Activated T-cell treated with anti-CD3 and anti-CD28 coated beads, Interleukin-2, amount 50 U/mL, for 4 hours (primary cell): ENCODE measurements around the gene KRT6B. TPM values are rescaled to one million over a fixed set of nuclear protein-coding genes. Genes with fewer than 3 reads are reported as not detected.

Experiments
- ATAC-seq, 2 donors: fragments of 200-7000 bp; cut with Tn5 transposase; one replicate each; pipeline ENCODE4 v1.10.0; 2021
- DNase-seq: peaks from one replicate; pipeline ENCODE4 v3.0.0-alpha.2; 2020
- H3K27me3 Mint-ChIP-seq: one replicate; pipeline ENCODE4 v1.8.0; 2021; ENCODE audit warnings: low read depth, mixed read lengths
- H3K36me3 Mint-ChIP-seq: one replicate; pipeline ENCODE4 v1.8.0; 2022; ENCODE audit warnings: mixed read lengths; ENCODE audit not compliant: insufficient read depth
- H3K4me1 Mint-ChIP-seq: one replicate; pipeline ENCODE4 v1.8.0; 2021; ENCODE audit warnings: low read depth, mixed read lengths
- H3K4me3 Mint-ChIP-seq: one replicate; pipeline ENCODE4 v1.8.0; 2021; ENCODE audit warnings: mild to moderate bottlenecking, moderate library complexity, mixed read lengths
- H3K9me3 Mint-ChIP-seq: one replicate; pipeline ENCODE4 v1.8.0; 2021; ENCODE audit warnings: mixed read lengths
- total RNA-seq, 3 donors: library from RNA; stranded (reverse); gene quantifications; one replicate each; pipeline ENCODE4 v1.2.1, GENCODE V29; 2021

KRT6B gene
- total RNA-seq, 3 donors from 2014 or later, result not detected

DNA sequence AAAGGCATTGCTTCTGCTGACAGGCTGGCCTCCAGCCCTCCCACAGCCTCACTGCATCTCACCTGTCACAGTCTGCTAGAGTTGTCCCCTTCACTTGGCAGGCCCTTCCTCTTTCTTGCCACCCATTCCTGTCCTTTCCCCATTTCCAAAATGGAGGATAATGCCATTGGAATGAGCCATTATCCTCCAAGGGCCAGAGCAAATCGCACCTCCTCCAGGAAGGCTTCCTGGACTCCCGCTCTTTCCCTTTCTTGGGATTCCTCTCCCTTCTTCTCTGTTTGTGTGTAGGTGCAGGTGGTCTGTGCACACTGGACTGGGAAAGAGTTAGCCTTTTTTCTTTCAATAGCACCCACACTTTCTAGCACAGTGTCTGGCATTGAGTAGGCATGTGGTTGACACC is 49.6 kb downstream of the KRT6B start:
- Mint-ChIP-seq H3K27me3 (peaks cover 13% of the 10 kb centered on the region), H3K36me3 (no peaks in the 10 kb centered on the region), H3K4me3 (no peak overlapping the region), H3K4me1 (no peaks in the 10 kb centered on the region), H3K9me3 (no peaks in the 10 kb centered on the region)
- ATAC-seq (no peak), DNase-seq (no peak)

DNA sequence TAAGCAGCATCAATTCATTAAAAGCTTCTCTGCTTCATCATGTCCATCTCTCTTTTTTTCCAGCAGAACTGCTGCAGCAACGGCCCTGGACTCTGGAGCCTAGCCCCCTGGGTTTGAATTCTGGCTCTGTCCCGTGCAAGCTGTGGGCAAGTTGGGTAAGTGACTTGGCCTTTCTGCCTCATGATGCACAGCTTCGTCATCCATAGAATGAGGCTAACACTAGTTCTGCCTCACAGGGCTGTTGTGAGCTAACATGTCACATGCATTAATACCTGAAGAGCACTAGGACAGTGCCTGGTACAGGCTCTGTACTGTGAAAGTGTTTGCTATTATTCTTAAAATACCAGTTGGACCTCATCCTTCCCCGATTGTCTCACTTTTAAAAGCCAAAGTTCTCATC is 50.0 kb downstream of the KRT6B start:
- no peaks in the 10 kb centered on the region for H3K4me1 Mint-ChIP-seq
- no peaks in the 10 kb centered on the region for H3K9me3 Mint-ChIP-seq
- no peak overlapping the region for H3K4me3 Mint-ChIP-seq
- peaks cover 13% of the 10 kb centered on the region for H3K27me3 Mint-ChIP-seq
- DNase-seq (no peak), ATAC-seq (no peak)
- H3K36me3 Mint-ChIP-seq, result no peaks in the 10 kb centered on the region

GRCh38 chr12:52401526-52401925 is 50.4 kb downstream of the KRT6B start:
- Mint-ChIP-seq H3K36me3 (no peaks in the 10 kb centered on the region), H3K4me3 (no peak overlapping the region), H3K4me1 (no peaks in the 10 kb centered on the region), H3K9me3 (no peaks in the 10 kb centered on the region), H3K27me3 (peaks cover 13% of the 10 kb centered on the region)
- no peak for DNase-seq
- no peak for ATAC-seq

- Mint-ChIP-seq H3K4me3 (no peak overlapping the region), H3K27me3 (peaks cover 13% of the 10 kb centered on the region), H3K36me3 (no peaks in the 10 kb centered on the region), H3K9me3 (no peaks in the 10 kb centered on the region), H3K4me1 (no peaks in the 10 kb centered on the region)
- DNase-seq, result no peak
- ATAC-seq, result no peak
Measured at GRCh38 chr12:52400906-52401305, 51.0 kb downstream of the KRT6B start.

- no peaks in the 10 kb centered on the region for H3K9me3 Mint-ChIP-seq
- no peak for ATAC-seq
- peaks cover 13% of the 10 kb centered on the region for H3K27me3 Mint-ChIP-seq
- H3K4me1 Mint-ChIP-seq, result no peaks in the 10 kb centered on the region
- H3K4me3 Mint-ChIP-seq, result no peak overlapping the region
- H3K36me3 Mint-ChIP-seq, result no peaks in the 10 kb centered on the region
- DNase-seq, result no peak
Measured at GRCh38 chr12:52399756-52400155, 52.2 kb downstream of the KRT6B start.

- no peaks in the 10 kb centered on the region for H3K36me3 Mint-ChIP-seq
- no peaks in the 10 kb centered on the region for H3K4me1 Mint-ChIP-seq
- ATAC-seq (no peak), DNase-seq (no peak)
- H3K9me3 Mint-ChIP-seq, result no peaks in the 10 kb centered on the region
- H3K27me3 Mint-ChIP-seq, result peaks cover 14% of the 10 kb centered on the region
- no peak overlapping the region for H3K4me3 Mint-ChIP-seq
Measured at GRCh38 chr12:52398176-52398575, 53.8 kb downstream of the KRT6B start.

DNA sequence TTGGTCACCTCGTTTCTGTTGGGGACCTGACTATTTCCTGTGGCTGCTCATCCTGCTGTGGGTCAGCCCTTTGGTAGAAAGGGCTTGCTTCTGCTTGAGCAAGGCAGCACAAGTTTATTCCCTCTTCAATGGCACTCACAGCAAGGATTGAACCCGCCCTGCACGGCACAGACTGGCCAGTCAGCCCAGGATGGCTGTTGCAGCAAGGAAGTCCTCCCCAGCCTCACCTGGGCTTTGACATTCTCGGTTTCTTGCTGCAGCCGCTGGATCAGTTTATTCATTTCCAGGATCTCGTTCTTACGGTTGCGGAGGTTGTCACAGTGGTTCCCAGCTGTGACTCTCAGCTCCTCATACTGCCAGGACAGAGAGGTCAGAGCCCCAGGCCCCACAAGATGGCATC is 55.3 kb downstream of the KRT6B start:
- DNase-seq, result no peak
- H3K9me3 Mint-ChIP-seq, result no peaks in the 10 kb centered on the region

More for the DNA sequence above, 55.3 kb downstream of the KRT6B start:
- Mint-ChIP-seq H3K4me3 (no peak overlapping the region), H3K4me1 (no peaks in the 10 kb centered on the region), H3K36me3 (no peaks in the 10 kb centered on the region), H3K27me3 (peaks cover 13% of the 10 kb centered on the region)
- ATAC-seq, result no peak

Other genes starting within 250 kb of the KRT6B start
- gene KRT7, start 218.9 kb downstream of the KRT6B start, total RNA-seq, result 1 to 10 TPM; 1.2 to 2.1 (median 1.5) TPM
- not detected for gene KRT86, start 177.5 kb downstream of the KRT6B start, total RNA-seq
- gene KRT81, start 160.6 kb downstream of the KRT6B start, total RNA-seq, result under 1 TPM; 0.19 to 0.25 (median 0.24) TPM
- not detected for gene KRT83, start 130.7 kb downstream of the KRT6B start, total RNA-seq
- gene KRT85, start 84.7 kb downstream of the KRT6B start, total RNA-seq, result not detected
- gene KRT84, start 66.5 kb downstream of the KRT6B start, total RNA-seq, result not detected
- not detected for gene KRT82, start 45.8 kb downstream of the KRT6B start, total RNA-seq
- not detected for gene KRT75, start 17.8 kb downstream of the KRT6B start, total RNA-seq
- gene KRT6C, start 21.7 kb upstream of the KRT6B start, total RNA-seq, result not detected
- not detected for gene KRT6A, start 41.1 kb upstream of the KRT6B start, total RNA-seq
- gene KRT5, start 68.2 kb upstream of the KRT6B start, total RNA-seq, result not detected
- not detected for gene KRT71, start 101.0 kb upstream of the KRT6B start, total RNA-seq
- not detected for gene KRT74, start 121.7 kb upstream of the KRT6B start, total RNA-seq
- under 1 TPM; 0.11 to 0.38 (median 0.20) TPM for gene KRT72, start 149.3 kb upstream of the KRT6B start, total RNA-seq
- under 1 TPM; 0.16 to 0.23 (median 0.22) TPM for gene KRT73, start 166.4 kb upstream of the KRT6B start, total RNA-seq
- not detected for gene KRT2, start 200.1 kb upstream of the KRT6B start, total RNA-seq
- gene KRT1, start 228.3 kb upstream of the KRT6B start, total RNA-seq, result under 1 TPM in 1 of 3 donors, not detected in 2; 0.37 TPM